GM12892 (cell line): ENCODE data around the gene SDCBP2.
"Not testable (repeated sequence)": the region's sequence is repeated elsewhere in the genome, so short reads cannot be mapped to it uniquely, and the experiment has no call there.

Experiments used
- DNase-seq: peaks from one replicate; pipeline ENCODE4 v3.0.0; 2011; ENCODE audit not compliant: insufficient read length
- FAIRE-seq: peaks from 2 replicates; lab custom pipeline; 2011; peaks lifted over from hg19 to GRCh38; lab: Jason Lieb, UNC
- POLR2A ChIP-seq: IDR thresholded peaks from 2 replicates; pipeline ENCODE4 v1.6.1; 2011; ENCODE audit warnings: low read depth, low read length, control low read depth
- POLR2AphosphoS5 ChIP-seq: IDR thresholded peaks from 2 replicates; pipeline ENCODE4 v1.6.1; 2011; ENCODE audit warnings: low read depth, low read length, control low read depth
- TAF1 ChIP-seq: IDR thresholded peaks from 2 replicates; pipeline ENCODE4 v1.6.1; 2011; ENCODE audit warnings: low read depth, mild to moderate bottlenecking, control low read depth, low read length, borderline replicate concordance

SDCBP2 gene

GRCh38 chr20:1345756-1346093 is 16.8 kb upstream of the SDCBP2 start:
- DNase-seq (no peak), FAIRE-seq (no peak)
- no peak for TF ChIP-seq POLR2AphosphoS5
- no peak for TF ChIP-seq POLR2A
- no peak for TF ChIP-seq TAF1

- DNase-seq (no peak), FAIRE-seq (no peak)
- no peak for TF ChIP-seq POLR2A
- no peak for TF ChIP-seq POLR2AphosphoS5
- TF ChIP-seq TAF1: no peak
These were observed 16.3 kb upstream of the SDCBP2 start for GRCh38 chr20:1345030-1345755.

GRCh38 chr20:1343446-1344124 is 14.6 kb upstream of the SDCBP2 start:
- not testable (repeated sequence) for DNase-seq, FAIRE-seq

GRCh38 chr20:1341561-1342265 is 12.8 kb upstream of the SDCBP2 start:
- FAIRE-seq: no peak
- TF ChIP-seq TAF1 (no peak), POLR2AphosphoS5 (no peak), POLR2A (no peak)

GRCh38 chr20:1338801-1339200 is 9.9 kb upstream of the SDCBP2 start:
- no peak for TF ChIP-seq POLR2A
- TF ChIP-seq TAF1: no peak
- no peak for TF ChIP-seq POLR2AphosphoS5
- no peak for FAIRE-seq
- DNase-seq: no peak

More at GRCh38 chr20:1341561-1342265, 12.8 kb upstream of the SDCBP2 start:
- DNase-seq: no peak

GRCh38 chr20:1338096-1338495 is 9.2 kb upstream of the SDCBP2 start:
- FAIRE-seq: no peak
- no peak for DNase-seq
- TF ChIP-seq POLR2A (no peak), TAF1 (no peak), POLR2AphosphoS5 (no peak)

- TF ChIP-seq TAF1 (no peak), POLR2A (no peak), POLR2AphosphoS5 (no peak)
- FAIRE-seq: no peak
These were observed 8.5 kb upstream of the SDCBP2 start for GRCh38 chr20:1337441-1337840.

GRCh38 chr20:1336699-1337367 is 7.9 kb upstream of the SDCBP2 start:
- no peak for TF ChIP-seq TAF1
- no peak for TF ChIP-seq POLR2AphosphoS5
- no peak for TF ChIP-seq POLR2A
- DNase-seq: no peak
- FAIRE-seq: peak; percentile 38

More at GRCh38 chr20:1337441-1337840, 8.5 kb upstream of the SDCBP2 start:
- DNase-seq: no peak

- DNase-seq: no peak
- no peak for TF ChIP-seq POLR2AphosphoS5
- TF ChIP-seq TAF1: no peak
- TF ChIP-seq POLR2A: no peak
- FAIRE-seq: no peak
These were observed 7.2 kb upstream of the SDCBP2 start for GRCh38 chr20:1335961-1336698.

GRCh38 chr20:1334761-1335160 is 5.8 kb upstream of the SDCBP2 start:
- TF ChIP-seq TAF1: no peak
- TF ChIP-seq POLR2A: no peak
- no peak for TF ChIP-seq POLR2AphosphoS5
- FAIRE-seq (peak; percentile 54), DNase-seq (no peak)

- TF ChIP-seq POLR2A (no peak), TAF1 (no peak), POLR2AphosphoS5 (no peak)
- DNase-seq: no peak
- no peak for FAIRE-seq
These were observed 5.4 kb upstream of the SDCBP2 start for GRCh38 chr20:1334370-1334731.
